ENCODE measurements around the gene SPATA13. TPM values are rescaled to one million over a fixed set of nuclear protein-coding genes. Genes with fewer than 3 reads are reported as not detected.

The SPATA13 gene
- total RNA-seq, 3 donors from 2014 or later (not counting 1 experiment from before 2014, with no cell fraction given): 108 to 141 (median 141) TPM

DNA sequence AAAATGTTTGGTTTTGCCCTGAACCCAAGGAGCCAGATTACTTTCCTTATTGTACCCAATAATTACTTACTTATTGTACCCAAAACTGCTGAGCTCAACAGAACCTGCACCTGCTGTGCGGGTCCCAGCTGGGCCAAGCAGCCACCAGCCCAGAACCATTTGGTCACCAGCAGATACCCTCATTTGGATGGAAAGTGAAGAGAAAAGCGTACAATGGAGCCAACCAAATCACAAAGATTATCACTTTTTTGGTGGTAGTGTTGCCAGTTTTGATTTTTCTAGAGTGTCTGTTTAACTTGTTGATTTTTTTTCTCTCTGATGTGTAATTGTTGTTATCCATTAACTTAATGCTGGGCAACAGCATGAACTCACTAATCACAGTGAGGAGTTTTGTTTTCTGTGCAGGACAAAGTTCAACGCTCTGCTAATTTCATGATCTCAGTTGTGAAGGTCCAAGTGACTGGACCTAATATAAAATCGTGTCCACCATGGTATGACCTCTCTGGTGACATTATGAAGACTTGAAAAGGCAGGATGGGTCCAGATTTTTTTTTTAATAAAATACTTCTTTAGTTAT lies 23.8 kb downstream of the SPATA13 start:
- Histone ChIP-seq H3K36me3 (ENCODE audit: control insufficient read depth, insufficient read depth, low read length) (no peaks in the 10 kb centered on the region), H3K27me3 (ENCODE audit: control insufficient read depth, insufficient read depth, low read length) (no peaks in the 10 kb centered on the region), H3K9me3 (ENCODE audit: control insufficient read depth, insufficient read depth, low read length) (peaks cover 6% of the 10 kb centered on the region), H3K4me1 (ENCODE audit: control insufficient read depth, insufficient read depth, low read length) (peaks cover 5% of the 10 kb centered on the region), H3K27ac (ENCODE audit: low read length) (no peak overlapping the region), H3K4me3 (ENCODE audit: low read length) (no peak overlapping the region)
- Mint-ChIP-seq H3K36me3 (peaks cover 6% of the 10 kb centered on the region), H3K27me3 (ENCODE audit: low read depth in 2 of 2) (peaks cover 0 to 2% of the 10 kb centered on the region in 2 donors), H3K9me3 (peaks cover 2% of the 10 kb centered on the region in 2 donors), H3K4me3 (no peak overlapping the region), H3K4me1 (peaks cover 13% of the 10 kb centered on the region in 2 donors), H3K27ac (no peak overlapping the region)
- intact Hi-C loops (cut with micrococcal nuclease): no loop called here
- 90% methylated on average over 3 of the region's 4 CpGs for WGBS (ENCODE audit: insufficient coverage)
- TF ChIP-seq, protein P1, sequence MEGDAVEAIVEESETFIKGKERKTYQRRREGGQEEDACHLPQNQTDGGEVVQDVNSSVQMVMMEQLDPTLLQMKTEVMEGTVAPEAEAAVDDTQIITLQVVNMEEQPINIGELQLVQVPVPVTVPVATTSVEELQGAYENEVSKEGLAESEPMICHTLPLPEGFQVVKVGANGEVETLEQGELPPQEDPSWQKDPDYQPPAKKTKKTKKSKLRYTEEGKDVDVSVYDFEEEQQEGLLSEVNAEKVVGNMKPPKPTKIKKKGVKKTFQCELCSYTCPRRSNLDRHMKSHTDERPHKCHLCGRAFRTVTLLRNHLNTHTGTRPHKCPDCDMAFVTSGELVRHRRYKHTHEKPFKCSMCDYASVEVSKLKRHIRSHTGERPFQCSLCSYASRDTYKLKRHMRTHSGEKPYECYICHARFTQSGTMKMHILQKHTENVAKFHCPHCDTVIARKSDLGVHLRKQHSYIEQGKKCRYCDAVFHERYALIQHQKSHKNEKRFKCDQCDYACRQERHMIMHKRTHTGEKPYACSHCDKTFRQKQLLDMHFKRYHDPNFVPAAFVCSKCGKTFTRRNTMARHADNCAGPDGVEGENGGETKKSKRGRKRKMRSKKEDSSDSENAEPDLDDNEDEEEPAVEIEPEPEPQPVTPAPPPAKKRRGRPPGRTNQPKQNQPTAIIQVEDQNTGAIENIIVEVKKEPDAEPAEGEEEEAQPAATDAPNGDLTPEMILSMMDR (IDR thresholded peaks at IDR 0.05): no peak
- DNase-seq (no peak), ATAC-seq (no peak)

- Histone ChIP-seq H3K4me1 (ENCODE audit: control insufficient read depth, insufficient read depth, low read length) (peaks cover 5% of the 10 kb centered on the region), H3K9me3 (ENCODE audit: control insufficient read depth, insufficient read depth, low read length) (peaks cover 6% of the 10 kb centered on the region), H3K27ac (ENCODE audit: low read length) (no peak overlapping the region), H3K36me3 (ENCODE audit: control insufficient read depth, insufficient read depth, low read length) (no peaks in the 10 kb centered on the region), H3K4me3 (ENCODE audit: low read length) (no peak overlapping the region), H3K27me3 (ENCODE audit: control insufficient read depth, insufficient read depth, low read length) (no peaks in the 10 kb centered on the region)
- ATAC-seq (no peak), DNase-seq (no peak)
- H3K27ac Mint-ChIP-seq: no peak overlapping the region
- TF ChIP-seq, protein P1 (IDR thresholded peaks at IDR 0.05): no peak
- peaks cover 6% of the 10 kb centered on the region for H3K36me3 Mint-ChIP-seq
- no peak overlapping the region for H3K4me3 Mint-ChIP-seq
- peaks cover 2% of the 10 kb centered on the region in 2 donors for H3K9me3 Mint-ChIP-seq
- peaks cover 0 to 2% of the 10 kb centered on the region in 2 donors for H3K27me3 Mint-ChIP-seq (ENCODE audit: low read depth in 2 of 2)
- 91% methylated on average over 11 of the region's 11 CpGs for WGBS (ENCODE audit: insufficient coverage)
- peaks cover 13% of the 10 kb centered on the region in 2 donors for H3K4me1 Mint-ChIP-seq
- intact Hi-C loops (cut with micrococcal nuclease): no loop called here
These were observed 24.4 kb downstream of the SPATA13 start for GRCh38 chr13:24184882-24185281.

DNA sequence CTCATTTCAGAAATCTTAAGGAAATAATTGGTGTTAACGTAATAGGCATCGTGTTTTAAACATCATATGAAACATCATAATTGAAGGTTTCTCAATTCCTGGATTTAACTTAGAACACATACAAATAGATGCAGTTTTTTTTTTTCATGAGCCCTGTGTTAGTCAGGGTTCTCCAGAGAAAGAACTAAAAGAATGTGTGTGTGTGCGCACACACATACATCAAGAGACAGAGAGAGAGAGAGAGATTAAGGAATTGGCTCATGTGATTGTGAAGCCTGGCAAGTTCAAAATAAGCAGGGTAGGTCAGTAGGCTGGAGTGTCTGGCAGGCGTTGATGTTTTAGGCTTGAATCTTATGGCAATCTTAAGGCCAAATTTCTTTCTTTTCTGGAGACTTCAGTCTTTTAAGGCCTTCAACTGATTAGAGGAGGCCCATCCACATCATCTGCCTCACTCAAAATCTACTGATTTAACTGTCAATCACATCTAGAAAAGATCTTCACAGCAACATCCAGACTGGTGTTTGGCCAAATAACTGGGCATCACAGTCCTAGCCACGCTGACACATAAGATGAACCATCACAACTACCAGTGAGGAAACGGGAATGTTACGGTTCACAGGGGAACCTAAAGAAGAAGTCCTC lies 25.2 kb downstream of the SPATA13 start:
- no peaks in the 10 kb centered on the region for H3K36me3 ChIP-seq (ENCODE audit: control insufficient read depth, insufficient read depth, low read length)
- DNase-seq (no peak), ATAC-seq (no peak)
- peaks cover 13% of the 10 kb centered on the region in 2 donors for H3K4me1 Mint-ChIP-seq
- peaks cover 6% of the 10 kb centered on the region for H3K36me3 Mint-ChIP-seq
- H3K27me3 Mint-ChIP-seq (ENCODE audit: low read depth in 2 of 2): peaks cover 0 to 2% of the 10 kb centered on the region in 2 donors
- intact Hi-C loops (cut with micrococcal nuclease): no loop called here
- no peak overlapping the region for H3K4me3 ChIP-seq (ENCODE audit: low read length)
- peaks cover 5% of the 10 kb centered on the region for H3K4me1 ChIP-seq (ENCODE audit: control insufficient read depth, insufficient read depth, low read length)
- H3K9me3 ChIP-seq (ENCODE audit: control insufficient read depth, insufficient read depth, low read length): peaks cover 6% of the 10 kb centered on the region
- no peak overlapping the region for H3K27ac Mint-ChIP-seq
- no peak overlapping the region for H3K4me3 Mint-ChIP-seq
- TF ChIP-seq, protein P1 (IDR thresholded peaks at IDR 0.05): no peak
- WGBS (ENCODE audit: insufficient coverage): 95% methylated on average over 5 of the region's 7 CpGs
- H3K27me3 ChIP-seq (ENCODE audit: control insufficient read depth, insufficient read depth, low read length): no peaks in the 10 kb centered on the region
- H3K9me3 Mint-ChIP-seq: peaks cover 2% of the 10 kb centered on the region in 2 donors
- no peak overlapping the region for H3K27ac ChIP-seq (ENCODE audit: low read length)

Measured in natural killer cell (primary cell).